NCI-H2171 (cell line): ENCODE results near the gene PRAF2.

Source experiments
- DNase-seq: peaks from one replicate; lab custom pipeline; 2025; lab: John Stamatoyannopoulos, UW

The PRAF2 gene

DNA sequence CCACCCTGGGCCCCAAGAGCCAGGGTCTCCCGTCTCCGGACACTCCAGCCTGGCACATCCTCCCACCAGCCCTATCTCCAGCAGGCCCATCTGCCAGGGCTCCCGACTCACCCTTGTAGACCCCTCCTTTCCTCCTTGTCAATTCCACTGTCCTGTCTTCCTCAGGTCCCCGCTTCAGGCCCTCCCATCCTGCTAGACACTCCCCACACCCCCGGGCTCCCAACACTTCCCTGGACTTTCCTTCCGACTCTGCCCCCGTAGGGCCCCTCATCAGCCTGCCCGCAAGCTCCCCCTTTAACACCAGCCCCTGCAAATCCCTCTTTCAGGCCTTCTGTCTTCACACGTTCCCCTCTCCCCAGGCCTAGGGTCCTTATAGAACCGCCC lies 1.1 kb downstream of the PRAF2 start:
- no peak for DNase-seq

DNA sequence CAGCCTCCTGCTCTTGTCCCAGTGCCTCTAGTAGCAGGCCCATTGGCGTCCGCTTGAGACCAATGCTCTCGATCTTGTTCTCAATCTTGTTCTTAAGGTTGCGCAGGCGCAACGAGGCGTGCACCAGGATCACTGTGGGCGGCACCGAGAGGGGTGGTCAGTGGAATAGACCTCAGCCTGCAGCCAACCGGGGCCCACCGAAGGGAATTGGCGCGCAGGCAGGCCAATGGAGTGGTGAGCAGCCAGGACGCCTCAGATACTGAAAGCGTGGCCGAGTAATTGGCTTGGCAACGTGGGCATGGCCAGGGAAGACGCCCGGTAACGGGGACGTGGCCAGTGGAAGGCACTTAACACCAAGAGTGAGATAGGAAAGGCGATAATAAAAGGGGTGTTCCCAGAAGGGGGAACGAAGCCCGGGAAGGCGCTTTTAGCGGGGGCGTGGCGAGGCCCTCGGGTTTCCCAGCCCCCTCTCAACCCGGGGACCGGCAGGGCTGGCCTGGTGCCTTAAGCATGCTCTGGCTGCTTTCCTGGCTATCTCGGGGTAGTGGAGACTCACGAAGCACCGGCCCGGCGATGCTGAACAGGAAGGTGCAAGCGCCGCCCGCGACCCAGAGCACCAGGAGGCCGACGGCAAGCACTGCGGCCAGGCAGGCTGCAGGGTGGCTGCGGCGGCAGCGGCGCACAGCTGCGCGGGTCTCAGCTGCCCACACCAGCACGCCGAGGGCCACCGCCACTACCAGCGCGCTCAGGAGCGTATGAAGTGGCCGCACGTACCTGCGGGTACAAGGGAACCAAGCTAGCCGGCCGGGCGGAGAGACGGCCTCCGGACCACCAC lies 1.7 kb downstream of the PRAF2 start:
- DNase-seq: no peak

DNA sequence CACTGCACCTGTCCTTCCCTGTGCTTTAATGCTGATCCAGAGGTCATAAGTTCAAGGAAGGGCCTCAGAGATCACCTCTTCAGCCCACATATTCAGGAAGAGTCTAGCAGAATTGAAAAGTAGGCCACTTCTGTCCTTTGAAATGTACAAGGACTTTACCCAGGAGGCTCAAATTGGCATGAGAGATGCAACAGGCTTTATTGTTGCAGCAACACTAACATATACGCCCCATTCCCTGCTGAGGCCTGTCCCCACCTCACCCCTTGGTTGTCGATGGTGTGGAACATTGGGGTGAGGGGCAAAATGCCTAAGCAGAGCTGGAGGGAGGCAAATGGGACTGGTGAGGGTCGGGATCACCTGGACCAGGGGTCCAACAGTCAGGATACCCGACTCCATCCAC lies 2.8 kb downstream of the PRAF2 start:
- DNase-seq: no peak

DNA sequence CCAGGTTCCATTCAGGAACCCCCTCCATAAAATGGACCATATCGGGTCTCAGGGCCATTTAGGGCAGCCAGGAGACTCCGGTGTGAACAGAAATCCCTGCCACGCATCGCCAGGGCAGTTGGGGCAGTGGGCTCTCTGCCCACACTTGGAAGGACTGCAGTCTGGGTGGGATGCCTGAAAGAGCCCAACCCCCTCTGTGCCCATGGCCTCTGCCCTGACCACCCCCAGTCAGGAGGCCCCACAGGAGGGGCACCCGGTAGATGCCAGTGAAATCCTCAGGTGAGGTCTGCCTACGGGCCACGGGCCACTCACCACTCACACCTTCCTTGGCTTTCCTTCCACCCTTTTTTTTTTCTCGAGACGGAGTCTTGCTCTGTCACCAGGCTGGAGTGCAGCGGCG lies 4.8 kb downstream of the PRAF2 start:
- no peak for DNase-seq

DNA sequence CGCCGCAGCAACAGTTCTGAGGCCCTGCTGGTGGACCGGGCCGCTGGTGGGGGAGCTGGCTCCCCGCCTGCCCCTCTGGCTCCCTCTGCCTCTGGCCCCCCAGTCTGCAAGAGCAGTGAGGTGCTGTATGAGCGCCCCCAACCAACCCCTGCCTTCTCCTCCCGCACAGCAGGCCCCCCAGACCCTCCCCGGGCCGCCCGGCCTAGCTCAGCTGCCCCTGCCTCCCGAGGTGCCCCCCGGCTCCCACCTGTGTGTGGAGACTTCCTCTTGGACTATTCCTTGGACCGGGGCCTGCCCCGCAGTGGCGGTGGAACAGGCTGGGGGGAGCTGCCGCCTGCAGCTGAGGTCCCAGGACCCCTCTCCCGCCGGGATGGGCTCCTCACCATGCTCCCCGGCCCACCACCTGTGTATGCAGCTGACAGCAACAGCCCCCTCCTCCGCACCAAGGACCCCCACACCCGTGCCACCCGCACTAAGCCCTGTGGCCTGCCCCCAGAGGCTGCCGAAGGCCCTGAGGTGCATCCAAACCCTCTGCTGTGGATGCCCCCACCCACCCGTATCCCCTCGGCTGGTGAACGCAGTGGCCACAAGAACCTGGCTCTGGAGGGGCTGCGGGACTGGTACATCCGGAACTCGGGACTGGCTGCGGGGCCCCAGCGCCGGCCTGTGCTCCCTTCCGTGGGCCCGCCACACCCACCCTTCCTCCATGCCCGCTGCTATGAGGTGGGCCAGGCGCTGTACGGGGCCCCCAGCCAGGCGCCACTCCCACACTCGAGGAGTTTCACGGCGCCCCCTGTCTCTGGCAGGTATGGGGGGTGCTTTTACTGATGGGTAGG lies 6.3 kb downstream of the PRAF2 start:
- no peak for DNase-seq

DNA sequence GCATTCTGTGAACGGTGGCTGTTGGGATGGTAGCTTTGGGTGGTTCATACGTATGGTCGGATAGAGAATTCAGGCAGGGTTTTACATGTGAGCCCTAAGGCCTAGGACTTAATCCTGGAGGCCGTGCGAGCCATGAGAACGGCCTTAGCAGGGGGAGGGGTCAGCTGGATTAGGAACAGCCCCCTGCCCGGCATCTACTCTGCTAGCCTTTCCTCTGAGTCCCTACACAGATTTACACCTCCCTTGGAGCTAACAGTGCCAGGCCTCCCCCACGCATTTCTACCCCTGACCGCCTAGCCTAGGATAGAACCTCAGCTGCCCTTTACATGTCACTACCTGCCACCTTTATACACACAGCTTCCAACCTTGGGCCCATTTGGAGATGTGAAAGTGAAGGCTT lies 7.1 kb downstream of the PRAF2 start:
- no peak for DNase-seq

DNA sequence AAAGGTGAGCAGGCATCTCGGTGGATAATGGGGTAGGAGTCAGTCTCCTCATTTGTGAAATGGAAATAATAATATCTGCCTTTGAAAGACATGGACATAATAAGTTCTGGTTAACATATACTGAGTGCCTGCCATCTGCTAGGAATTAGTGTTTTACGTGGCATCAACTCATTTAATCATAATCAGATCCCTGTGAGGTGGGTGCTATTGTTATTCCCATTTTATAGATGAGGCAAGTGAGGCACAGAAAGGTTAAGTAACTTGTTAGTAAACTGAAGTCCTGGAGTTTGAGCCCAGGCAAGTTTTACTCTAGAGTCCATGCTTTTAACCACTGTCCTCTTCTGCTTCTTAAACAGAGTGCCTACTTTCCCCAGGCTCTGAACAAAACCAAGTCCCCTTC lies 7.5 kb downstream of the PRAF2 start:
- DNase-seq: no peak

DNA sequence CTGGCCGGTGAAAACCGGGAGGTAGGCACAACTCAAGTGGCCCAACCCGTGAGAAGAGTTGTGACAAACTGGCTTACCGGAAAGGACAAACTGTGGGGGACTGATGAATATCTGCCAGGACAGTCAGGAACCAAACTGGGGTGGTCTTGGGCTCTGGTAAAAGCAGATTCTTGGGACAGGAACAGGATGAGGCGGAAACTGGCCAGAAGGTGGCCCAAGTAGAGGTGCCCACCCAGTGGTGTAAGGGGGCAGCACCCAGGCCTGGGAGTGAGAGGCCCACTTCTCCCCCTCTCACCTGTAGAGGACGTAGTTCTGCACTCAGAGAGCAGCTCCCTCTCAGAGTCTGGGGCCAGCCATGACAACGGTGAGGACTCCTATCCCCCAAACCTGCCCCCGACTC lies 9.1 kb downstream of the PRAF2 start:
- DNase-seq: no peak

DNA sequence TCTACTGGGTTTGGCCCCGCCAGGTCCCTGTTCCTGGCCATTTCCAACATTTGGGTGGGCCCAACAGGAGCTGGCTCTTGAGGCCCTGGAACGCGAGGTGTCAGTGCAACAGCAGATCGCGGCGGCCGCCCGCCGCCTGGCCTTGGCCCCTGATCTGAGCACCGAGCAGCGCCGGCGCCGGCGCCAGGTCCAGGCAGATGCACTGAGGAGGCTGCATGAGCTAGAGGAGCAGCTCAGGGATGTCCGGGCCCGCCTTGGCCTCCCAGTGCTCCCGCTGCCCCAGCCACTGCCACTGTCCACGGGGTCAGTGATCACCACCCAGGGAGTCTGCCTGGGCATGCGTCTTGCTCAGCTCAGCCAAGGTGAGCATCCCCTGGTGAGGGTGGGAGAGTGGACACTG lies 9.5 kb downstream of the PRAF2 start:
- no peak for DNase-seq

DNA sequence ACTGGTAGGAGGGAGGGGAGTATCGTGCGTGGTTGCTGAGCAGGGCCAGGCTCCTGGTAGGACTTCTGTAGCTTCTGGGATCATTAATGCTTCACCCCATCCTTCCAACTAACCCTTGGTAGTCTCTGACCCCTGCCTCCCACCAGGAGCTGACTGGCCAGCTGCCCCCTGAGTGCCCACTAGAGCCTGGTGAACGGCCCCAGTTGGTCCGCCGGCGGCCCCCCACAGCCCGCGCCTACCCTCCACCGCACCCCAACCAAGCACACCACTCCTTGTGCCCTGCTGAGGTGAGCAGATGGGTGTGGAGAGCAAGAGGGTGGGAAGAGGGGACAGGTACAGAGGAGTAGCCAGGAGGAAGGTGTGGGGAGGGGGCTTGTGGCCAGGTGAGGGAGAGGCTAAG lies 10.1 kb downstream of the PRAF2 start:
- no peak for DNase-seq

DNA sequence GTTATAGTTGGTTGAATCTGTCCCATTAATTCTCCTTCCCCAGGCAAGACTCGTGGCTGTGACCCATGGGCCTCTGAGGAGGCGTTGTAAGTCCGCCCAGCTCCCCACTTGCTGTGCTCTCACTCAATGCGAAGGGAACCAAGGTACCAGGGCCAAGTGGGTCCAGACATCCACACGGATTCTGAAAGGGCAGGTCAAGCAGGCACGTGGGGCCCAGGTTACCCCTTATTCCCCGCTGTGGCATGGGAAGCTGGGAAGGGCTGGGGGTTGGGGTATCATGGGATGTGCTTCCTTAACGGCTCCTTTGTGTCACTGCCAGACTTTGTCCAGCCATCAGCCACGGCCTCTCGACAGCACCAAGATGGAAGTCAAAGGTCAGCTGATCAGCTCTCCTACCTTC lies 11.9 kb downstream of the PRAF2 start:
- DNase-seq: no peak

DNA sequence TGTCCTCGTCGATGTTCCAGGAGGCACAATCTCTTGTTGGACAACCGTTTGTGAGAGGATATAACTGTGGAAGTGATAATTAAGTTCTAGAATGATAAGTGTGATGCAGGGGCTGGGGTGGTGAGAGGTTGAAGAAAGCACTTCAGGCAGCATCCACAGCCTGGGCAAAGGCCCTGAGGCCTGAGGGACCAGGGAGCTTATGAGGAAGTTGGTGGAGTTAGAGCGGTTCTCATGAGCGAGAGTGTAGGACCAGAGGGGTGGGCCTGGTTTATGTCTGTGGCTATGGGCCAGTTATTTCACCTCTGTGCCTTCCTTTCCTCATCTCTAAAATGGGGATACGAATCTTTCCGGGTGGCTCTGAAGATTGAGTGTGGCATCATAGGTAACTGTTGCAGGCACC lies 12.3 kb downstream of the PRAF2 start:
- DNase-seq: no peak

DNA sequence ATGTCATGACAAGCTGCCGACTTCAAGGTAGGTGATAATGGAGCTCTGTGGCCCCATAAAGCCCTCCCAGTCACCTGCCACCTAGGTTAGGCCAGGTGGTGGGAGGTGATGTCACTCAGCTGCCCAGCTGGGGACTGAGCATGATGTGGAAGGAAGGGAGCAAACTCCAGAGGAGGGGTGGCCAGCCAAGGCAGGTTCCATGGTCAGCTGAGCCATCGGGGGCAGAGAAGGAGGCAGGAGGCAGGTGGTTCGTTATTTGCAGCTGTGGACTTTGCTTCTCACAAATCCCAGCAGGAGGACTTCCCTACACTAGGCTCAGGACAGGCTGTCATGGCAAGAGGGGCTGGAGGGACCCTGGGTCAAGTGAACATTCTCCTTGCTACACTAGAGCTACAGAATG lies 12.9 kb downstream of the PRAF2 start:
- DNase-seq: no peak

DNA sequence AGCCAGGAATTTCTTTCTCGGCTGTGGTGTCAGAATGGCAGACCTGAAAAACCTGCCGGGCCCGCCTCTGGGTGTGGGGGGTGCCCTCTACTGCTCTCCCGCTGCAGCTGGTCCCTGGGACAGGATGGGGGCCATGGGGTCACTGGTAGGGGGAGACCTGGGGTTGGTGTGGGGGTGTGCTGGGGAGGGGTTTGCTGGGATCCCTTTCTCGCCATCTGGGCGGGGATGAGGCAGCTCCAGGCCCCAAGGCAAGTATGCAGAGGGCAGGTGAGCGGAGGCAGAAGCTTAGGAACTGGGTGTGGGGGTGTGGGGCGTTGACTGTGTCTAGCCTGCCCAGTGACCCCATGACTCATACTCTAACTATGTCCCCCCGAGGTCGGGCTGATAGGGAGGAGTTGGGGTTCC lies 14.1 kb downstream of the PRAF2 start:
- no peak for DNase-seq

DNA sequence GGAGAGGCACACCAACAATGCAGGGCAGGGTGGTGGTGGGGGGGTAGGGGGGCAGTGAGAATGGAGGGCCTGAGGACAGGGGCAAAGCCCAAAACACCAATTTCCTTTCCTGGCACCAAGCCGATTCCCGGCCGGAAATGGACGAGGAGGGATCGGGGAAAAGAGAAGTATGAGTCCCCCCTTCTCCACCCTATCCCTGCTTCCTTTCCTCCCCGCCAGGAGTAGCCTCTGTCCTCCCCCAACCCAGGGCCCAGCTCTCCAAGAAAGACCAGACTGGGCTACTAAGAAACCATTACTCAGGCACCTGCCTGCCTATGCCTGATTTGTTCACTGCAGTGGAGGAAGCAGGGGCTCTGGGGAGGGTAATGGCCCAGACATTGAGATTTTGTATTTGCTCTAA lies 14.6 kb downstream of the PRAF2 start:
- DNase-seq: no peak

DNA sequence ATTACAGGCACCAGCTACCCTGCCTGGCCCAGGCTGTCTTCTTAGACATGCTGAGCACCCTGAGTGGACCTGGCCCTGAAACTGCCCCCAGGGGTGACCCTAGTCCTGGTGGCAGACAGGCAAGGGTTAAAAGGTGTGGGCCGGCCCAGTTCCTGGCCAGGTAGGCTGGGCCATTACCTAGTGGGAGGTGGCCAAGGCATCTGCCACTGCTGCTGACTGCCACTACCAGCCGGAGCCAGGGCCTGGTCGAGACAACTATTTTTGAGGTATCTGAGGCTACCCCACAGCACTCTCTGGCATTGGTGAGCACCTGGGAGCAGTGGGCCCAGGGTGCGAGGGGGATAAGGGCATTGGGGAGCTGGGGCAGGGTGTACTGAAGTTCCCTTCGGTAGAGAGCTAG lies 15.0 kb downstream of the PRAF2 start, which contains the start of gene CCDC120:
CCDC120 (plus strand) TSS at position 206 of the 400 bp plus-strand sequence. CDS start 3,043 bp downstream, outside the sequence.
- DNase-seq: no peak

DNA sequence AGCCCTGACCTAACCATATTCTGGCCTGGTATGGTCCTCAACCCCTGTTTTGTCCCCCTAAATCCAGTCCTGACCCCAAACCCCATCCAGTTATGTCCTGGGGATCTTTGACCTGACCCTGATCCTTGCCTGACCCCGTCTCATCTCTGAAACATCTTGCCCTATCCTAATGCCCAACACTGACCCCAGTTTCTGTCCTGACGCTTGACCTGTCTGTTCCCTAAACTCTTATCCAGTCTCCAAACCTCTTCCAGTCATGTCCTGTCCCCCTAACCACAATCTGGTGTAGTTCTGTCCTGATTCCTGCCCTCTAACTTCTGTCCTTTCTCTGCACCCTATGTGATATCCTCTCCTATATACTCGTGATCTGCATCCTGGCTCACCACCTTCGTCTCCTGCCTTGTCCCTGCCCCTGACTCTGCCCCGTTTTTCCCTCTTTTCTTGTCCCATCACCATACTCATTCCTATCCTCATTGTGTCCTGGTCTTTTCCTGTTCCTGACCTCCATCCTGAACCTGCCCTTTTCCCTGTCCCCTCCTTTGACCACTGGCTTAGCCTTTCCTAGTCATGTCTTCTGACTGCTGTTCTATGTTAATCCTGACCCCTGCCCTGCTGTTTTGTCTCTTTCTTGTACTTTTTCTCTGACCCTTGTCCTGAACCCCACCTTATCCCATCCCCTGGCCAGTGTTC lies 19.6 kb downstream of the PRAF2 start:
- no peak for DNase-seq

DNA sequence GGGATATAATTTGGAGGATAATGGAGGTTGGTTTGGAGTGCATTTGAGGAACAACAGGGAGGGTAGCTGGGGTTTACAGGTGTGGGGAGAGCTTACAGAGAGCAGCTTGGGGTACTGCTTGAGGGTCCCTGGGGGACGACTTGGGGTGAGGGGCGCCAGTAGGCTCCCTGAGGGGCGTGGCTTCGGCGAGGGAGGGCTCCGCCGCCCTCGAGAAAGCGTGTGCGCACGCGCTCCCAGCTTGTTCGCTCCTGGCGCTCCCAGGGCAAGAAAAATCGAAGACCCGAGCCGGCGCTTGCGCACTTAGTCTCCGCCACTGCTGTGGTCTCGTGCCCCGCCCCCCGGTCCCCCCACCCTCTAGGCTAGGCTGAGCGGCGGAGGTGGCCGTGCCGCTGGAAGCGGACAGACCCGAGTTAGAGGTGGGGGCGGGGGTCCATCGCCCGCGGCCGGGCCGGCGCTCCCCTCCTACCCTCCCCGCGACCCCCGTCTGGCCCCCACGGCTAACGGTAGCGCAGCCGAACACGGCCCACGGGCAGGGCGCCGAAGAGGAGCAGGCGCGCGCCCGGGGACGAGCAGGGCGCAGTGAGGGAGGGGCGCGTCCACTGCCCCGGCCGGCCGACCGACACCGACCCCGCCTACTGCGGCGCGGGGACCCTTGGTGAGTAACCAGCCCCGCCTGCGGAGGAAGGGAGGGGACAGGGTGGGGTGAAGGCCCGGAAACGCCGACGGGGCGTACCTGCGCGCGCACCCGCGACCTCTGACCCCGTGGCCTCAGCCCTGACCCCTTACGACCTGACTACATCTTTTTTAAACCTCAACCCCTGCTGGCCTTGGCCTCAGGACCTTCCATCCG lies 20.4 kb downstream of the PRAF2 start:
- DNase-seq: peak; percentile 73

DNA sequence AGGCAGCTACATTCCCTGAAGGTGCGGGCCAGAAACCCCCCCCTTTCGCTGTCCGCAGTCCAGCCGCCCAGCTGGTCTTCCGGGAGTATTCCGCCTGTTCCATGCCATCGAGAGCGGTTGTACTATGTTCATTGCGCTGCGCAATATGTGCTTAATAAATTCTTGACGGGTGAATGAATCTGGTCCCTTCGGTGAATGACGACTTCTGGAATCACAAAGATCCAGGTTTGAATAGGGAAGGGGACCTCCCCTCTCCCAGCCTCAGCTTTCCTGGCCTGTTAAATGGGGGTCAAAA lies 29.9 kb downstream of the PRAF2 start:
- DNase-seq: no peak

DNA sequence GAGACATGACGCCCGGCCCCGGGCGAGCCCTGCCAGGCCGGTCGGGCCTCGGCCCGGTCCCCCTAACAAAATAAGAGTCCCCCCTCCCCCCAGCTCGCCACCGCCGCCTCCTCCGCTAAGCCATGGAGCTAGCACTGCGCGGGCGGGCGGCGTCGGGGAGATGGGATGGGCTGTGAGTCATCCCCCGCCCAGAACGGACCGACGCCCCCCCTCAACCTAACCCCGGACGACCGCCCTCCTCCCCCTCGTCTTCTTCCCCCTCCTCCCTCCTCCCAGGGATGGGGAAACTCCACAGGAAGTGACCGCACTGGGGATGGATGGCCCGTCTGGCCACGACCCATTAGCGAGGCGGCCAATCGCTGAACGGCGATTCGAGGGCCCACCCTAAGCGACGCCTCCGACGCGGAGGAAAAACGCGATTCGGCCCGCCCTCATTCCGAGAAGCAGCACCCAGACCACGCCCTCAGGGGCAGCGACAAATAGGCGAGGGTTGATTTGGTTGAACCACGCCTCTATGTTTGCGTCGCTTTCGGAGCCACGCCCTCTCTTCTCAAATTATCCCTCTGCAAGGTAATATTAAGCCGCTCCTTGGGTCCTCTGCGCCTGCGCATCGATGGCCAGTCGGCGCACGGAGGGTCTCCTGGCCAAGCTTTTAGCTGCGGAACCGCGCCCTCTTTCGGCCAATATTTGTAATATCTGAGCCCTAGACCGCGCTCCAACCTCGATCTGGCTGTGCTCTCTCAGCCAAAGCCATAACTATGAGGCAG lies 30.4 kb downstream of the PRAF2 start, which contains the start of gene TFE3:
TFE3 (minus strand) TSS at position 138 of the 767 bp plus-strand sequence; CDS start at position 7, 131 bp downstream.
- DNase-seq: peak; percentile 93

DNA sequence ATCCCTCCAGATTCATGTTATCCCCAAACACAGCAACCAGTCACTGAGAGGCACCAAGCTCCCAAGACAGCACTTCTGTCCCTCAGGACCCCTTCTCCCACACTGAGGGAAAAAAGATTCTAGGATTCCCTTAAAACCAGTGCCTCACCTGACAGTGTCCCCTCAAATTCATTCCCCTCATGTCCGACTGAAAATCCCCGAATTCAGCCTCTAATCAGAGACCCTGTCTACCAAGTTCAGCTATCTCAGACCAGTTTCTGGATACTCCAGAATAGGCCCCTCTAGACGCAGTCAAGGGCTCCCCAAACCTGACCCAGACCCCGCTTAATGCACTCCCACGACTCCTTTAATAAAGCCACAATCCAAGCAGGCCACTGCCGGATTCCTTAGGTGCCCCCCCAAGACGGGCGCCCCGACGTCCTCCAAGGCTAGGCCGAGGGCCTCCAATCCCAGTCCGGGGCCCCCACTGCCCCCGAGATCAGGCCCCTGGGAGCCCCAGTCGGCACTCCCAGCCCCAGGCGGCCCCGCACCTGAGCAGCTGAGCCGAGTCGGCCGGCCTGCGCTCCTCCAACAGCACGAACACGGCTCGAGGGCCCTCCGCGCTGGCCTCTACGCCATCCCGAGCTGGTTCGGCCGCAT lies 31.1 kb downstream of the PRAF2 start:
- no peak for DNase-seq
